Measurements from ENCODE around the gene EVC.

GRCh38 chr4:5750946-5751665 lies 40.1 kb downstream of the EVC start:
- TF ChIP-seq CTCF (IDR thresholded peaks at IDR 0.05; ENCODE audit: low read depth, low read length) (no peak), EZH2phosphoT487 (IDR thresholded peaks at IDR 0.05; ENCODE audit: low read depth) (no peak)

Measured in OCI-LY3 (cell line).